ENCODE results near the gene TLDC2.

TLDC2 gene

GRCh38 chr20:36880741-36881250 lies 4.9 kb downstream of the TLDC2 start:
- no peak for DNase-seq
- Histone ChIP-seq H3K27me3 (no peaks in the 10 kb centered on the region), H3K36me3 (no peaks in the 10 kb centered on the region), H3K4me1 (no peaks in the 10 kb centered on the region), H3K9me3 (no peaks in the 10 kb centered on the region), H3K4me3 (no peak overlapping the region), H3K27ac (no peak overlapping the region)
- intact Hi-C loops (cut with DNase I; ENCODE audit: low total_unique reads) = no loop called here
- TF ChIP-seq CTCF (IDR thresholded peaks at IDR 0.05) = no peak

GRCh38 chr20:36881331-36881730 lies 5.4 kb downstream of the TLDC2 start:
- Histone ChIP-seq H3K36me3 (no peaks in the 10 kb centered on the region), H3K9me3 (no peaks in the 10 kb centered on the region), H3K27ac (no peak overlapping the region), H3K4me3 (no peak overlapping the region), H3K27me3 (no peaks in the 10 kb centered on the region), H3K4me1 (no peaks in the 10 kb centered on the region)
- intact Hi-C loops (cut with DNase I; ENCODE audit: low total_unique reads) = no loop called here
- DNase-seq = no peak
- no peak for TF ChIP-seq CTCF (IDR thresholded peaks at IDR 0.05)

- Histone ChIP-seq H3K27me3 (no peaks in the 10 kb centered on the region), H3K4me3 (no peak overlapping the region), H3K4me1 (peaks cover 0 to 3% (median 2%) of the 10 kb centered on the region in 4 donors), H3K9me3 (no peaks in the 10 kb centered on the region), H3K27ac (no peak overlapping the region), H3K36me3 (no peaks in the 10 kb centered on the region)
- DNase-seq = no peak
- intact Hi-C loops (cut with DNase I; ENCODE audit: low total_unique reads) = no loop called here
- TF ChIP-seq CTCF (IDR thresholded peaks at IDR 0.05) = no peak
These were observed 6.0 kb downstream of the TLDC2 start for GRCh38 chr20:36881888-36882287.

GRCh38 chr20:36883977-36884535 lies 8.1 kb downstream of the TLDC2 start:
- Histone ChIP-seq H3K4me1 (peaks cover 0 to 10% (median 7%) of the 10 kb centered on the region in 4 donors), H3K4me3 (no peak overlapping the region), H3K36me3 (peaks cover 0 to 1% (median 0%) of the 10 kb centered on the region in 3 donors), H3K9me3 (no peaks in the 10 kb centered on the region), H3K27ac (no peak overlapping the region), H3K27me3 (no peaks in the 10 kb centered on the region)
- DNase-seq = no peak
- intact Hi-C loops (cut with DNase I; ENCODE audit: low total_unique reads) = no loop called here
- TF ChIP-seq CTCF (IDR thresholded peaks at IDR 0.05) = no peak

GRCh38 chr20:36885356-36885755 lies 9.4 kb downstream of the TLDC2 start:
- Histone ChIP-seq H3K4me1 (peaks cover 0 to 10% (median 7%) of the 10 kb centered on the region in 4 donors), H3K27ac (no peak overlapping the region), H3K27me3 (no peaks in the 10 kb centered on the region), H3K4me3 (no peak overlapping the region), H3K36me3 (peaks cover 5 to 9% (median 6%) of the 10 kb centered on the region in 3 donors), H3K9me3 (no peaks in the 10 kb centered on the region)
- no peak for TF ChIP-seq CTCF (IDR thresholded peaks at IDR 0.05)
- intact Hi-C loops (cut with DNase I; ENCODE audit: low total_unique reads) = no loop called here
- DNase-seq = no peak
